SK-N-SH treated with all-trans-retinoic acid at 6 μM for 48 hours (cell line): ENCODE results near the gene BCAS4.

Experiments used
- ATAC-seq: fragments of 200-7000 bp; cut with Tn5 transposase; 3 replicates; pipeline ENCODE4 v1.9.1; 2020; ENCODE audit warnings: mild to moderate bottlenecking, moderate library complexity
- ARNTL ChIP-seq: fragments of 450-650 bp; formaldehyde crosslinking; IDR thresholded peaks from 2 replicates; pipeline ENCODE4 v1.5.0; 2020; ENCODE audit warnings: low read depth, mild to moderate bottlenecking, moderate library complexity, borderline replicate concordance
- BACH2 ChIP-seq: fragments of 250-450 bp; sonication (Bioruptor Pico); IDR thresholded peaks from 2 replicates; pipeline ENCODE4 v1.9.0; 2021; ENCODE audit warnings: mild to moderate bottlenecking, borderline replicate concordance
- CSDC2 ChIP-seq: fragments of 250-450 bp; sonication (Bioruptor Pico); IDR thresholded peaks from 2 replicates; pipeline ENCODE4 v1.5.0; 2020; ENCODE audit warnings: mild to moderate bottlenecking, moderate library complexity
- ISL1 ChIP-seq: fragments of 250-450 bp; sonication (Bioruptor Pico); IDR thresholded peaks from 2 replicates; pipeline ENCODE4 v2.1.2; 2022; ENCODE audit warnings: mild to moderate bottlenecking, moderate library complexity
- OSR1 ChIP-seq: fragments of 250-450 bp; sonication (Bioruptor Pico); IDR thresholded peaks from 2 replicates; pipeline ENCODE4 v1.8.0; 2022; ENCODE audit warnings: moderate library complexity, mild to moderate bottlenecking, inconsistent platforms
- PPARA ChIP-seq: fragments of 250-450 bp; sonication (Bioruptor Pico); IDR thresholded peaks from 2 replicates; pipeline ENCODE4 v1.5.0; 2020; ENCODE audit warnings: mild to moderate bottlenecking, borderline replicate concordance
- RARB ChIP-seq: fragments of 250-450 bp; sonication (Bioruptor Pico); IDR thresholded peaks from 2 replicates; pipeline ENCODE4 v1.8.0; 2021; ENCODE audit warnings: mild to moderate bottlenecking, moderate library complexity
- SNAI2 ChIP-seq: fragments of 250-450 bp; sonication (Bioruptor Pico); IDR thresholded peaks from 2 replicates; pipeline ENCODE4 v1.5.0; 2020; ENCODE audit warnings: mild to moderate bottlenecking, moderate library complexity
- TCF4 ChIP-seq: fragments of 250-450 bp; sonication (Bioruptor Pico); IDR thresholded peaks from 2 replicates; pipeline ENCODE4 v1.8.0; 2021; ENCODE audit warnings: mild to moderate bottlenecking, moderate library complexity, borderline replicate concordance
- TOX ChIP-seq: fragments of 250-450 bp; sonication (Bioruptor Pico); IDR thresholded peaks from 2 replicates; pipeline ENCODE4 v1.8.0; 2021; ENCODE audit warnings: mild to moderate bottlenecking, moderate library complexity, borderline replicate concordance
- ZC3H10 ChIP-seq: fragments of 250-450 bp; sonication (Bioruptor Pico); IDR thresholded peaks from 2 replicates; pipeline ENCODE4 v1.5.1; 2021; ENCODE audit warnings: mild to moderate bottlenecking, moderate library complexity
- ZFP3 ChIP-seq: fragments of 250-450 bp; sonication (Bioruptor Pico); IDR thresholded peaks from 2 replicates; pipeline ENCODE4 v1.5.0; 2020; ENCODE audit warnings: mild to moderate bottlenecking, moderate library complexity
- ZFP30 ChIP-seq: fragments of 450-650 bp; formaldehyde crosslinking; IDR thresholded peaks from 2 replicates; pipeline ENCODE4 v1.5.0; 2022; ENCODE audit warnings: mild to moderate bottlenecking, moderate library complexity
- ZNF565 ChIP-seq: fragments of 450-650 bp; formaldehyde crosslinking; conservative IDR thresholded peaks from 2 replicates; pipeline ENCODE4 v1.5.0; 2020; ENCODE audit warnings: low read depth, mild to moderate bottlenecking, moderate library complexity
- TF ChIP-seq, protein P1 (sequence below): fragments of 250-450 bp; sonication (Bioruptor Pico); IDR thresholded peaks from 2 replicates; pipeline ENCODE4 v1.8.0; 2021; ENCODE audit warnings: low read depth, mild to moderate bottlenecking, moderate library complexity, borderline replicate concordance
- TF ChIP-seq, protein P2 (sequence below): fragments of 250-450 bp; sonication (Bioruptor Pico); IDR thresholded peaks from 2 replicates; pipeline ENCODE4 v1.5.0; 2020; ENCODE audit warnings: mild to moderate bottlenecking, moderate library complexity
- TF ChIP-seq, protein P3 (sequence below): fragments of 250-450 bp; sonication (Bioruptor Pico); IDR thresholded peaks from 2 replicates; pipeline ENCODE4 v1.5.1; 2020; ENCODE audit warnings: low read depth, mild to moderate bottlenecking, moderate library complexity
- TF ChIP-seq, protein P4 (sequence below): fragments of 250-450 bp; sonication (Bioruptor Pico); IDR thresholded peaks from 2 replicates; pipeline ENCODE4 v1.8.0; 2020; ENCODE audit warnings: mild to moderate bottlenecking, moderate library complexity, borderline replicate concordance

BCAS4 gene

DNA sequence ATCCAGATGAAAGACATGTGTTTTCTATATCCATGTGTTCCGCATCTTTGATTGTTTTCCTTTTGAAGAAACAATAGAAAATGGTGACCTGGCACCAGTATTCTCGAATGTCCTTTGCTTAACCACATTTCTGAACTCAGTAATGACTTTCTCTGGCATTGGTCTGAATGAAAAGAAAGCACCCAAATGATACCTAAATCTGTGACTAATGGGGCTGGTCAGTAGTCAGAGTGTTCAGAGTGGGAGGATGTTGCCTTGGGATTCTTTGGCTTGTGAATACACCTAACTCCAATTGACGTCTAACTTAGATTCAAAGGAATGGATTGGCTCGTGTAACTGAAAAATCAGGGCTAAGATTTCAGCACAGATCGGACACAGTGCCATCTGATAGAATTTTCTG lies 36.4 kb upstream of the BCAS4 start:
- no peak for ATAC-seq
- TF ChIP-seq BACH2 (no peak), TCF4 (CRISPR knock-in tag) (no peak), ARNTL (CRISPR knock-in tag) (no peak), CSDC2 (CRISPR knock-in tag) (no peak), TOX (CRISPR knock-in tag) (no peak), ZFP30 (CRISPR knock-in tag) (no peak), RARB (CRISPR knock-in tag) (no peak), ZC3H10 (no peak), ZFP3 (CRISPR knock-in tag) (no peak), ZNF565 (CRISPR knock-in tag) (no peak)
- TF ChIP-seq, protein P1, sequence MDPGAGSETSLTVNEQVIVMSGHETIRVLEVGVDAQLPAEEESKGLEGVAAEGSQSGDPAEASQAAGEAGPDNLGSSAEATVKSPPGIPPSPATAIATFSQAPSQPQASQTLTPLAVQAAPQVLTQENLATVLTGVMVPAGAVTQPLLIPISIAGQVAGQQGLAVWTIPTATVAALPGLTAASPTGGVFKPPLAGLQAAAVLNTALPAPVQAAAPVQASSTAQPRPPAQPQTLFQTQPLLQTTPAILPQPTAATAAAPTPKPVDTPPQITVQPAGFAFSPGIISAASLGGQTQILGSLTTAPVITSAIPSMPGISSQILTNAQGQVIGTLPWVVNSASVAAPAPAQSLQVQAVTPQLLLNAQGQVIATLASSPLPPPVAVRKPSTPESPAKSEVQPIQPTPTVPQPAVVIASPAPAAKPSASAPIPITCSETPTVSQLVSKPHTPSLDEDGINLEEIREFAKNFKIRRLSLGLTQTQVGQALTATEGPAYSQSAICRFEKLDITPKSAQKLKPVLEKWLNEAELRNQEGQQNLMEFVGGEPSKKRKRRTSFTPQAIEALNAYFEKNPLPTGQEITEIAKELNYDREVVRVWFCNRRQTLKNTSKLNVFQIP (CRISPR knock-in tag): no peak
- TF ChIP-seq, protein P2, sequence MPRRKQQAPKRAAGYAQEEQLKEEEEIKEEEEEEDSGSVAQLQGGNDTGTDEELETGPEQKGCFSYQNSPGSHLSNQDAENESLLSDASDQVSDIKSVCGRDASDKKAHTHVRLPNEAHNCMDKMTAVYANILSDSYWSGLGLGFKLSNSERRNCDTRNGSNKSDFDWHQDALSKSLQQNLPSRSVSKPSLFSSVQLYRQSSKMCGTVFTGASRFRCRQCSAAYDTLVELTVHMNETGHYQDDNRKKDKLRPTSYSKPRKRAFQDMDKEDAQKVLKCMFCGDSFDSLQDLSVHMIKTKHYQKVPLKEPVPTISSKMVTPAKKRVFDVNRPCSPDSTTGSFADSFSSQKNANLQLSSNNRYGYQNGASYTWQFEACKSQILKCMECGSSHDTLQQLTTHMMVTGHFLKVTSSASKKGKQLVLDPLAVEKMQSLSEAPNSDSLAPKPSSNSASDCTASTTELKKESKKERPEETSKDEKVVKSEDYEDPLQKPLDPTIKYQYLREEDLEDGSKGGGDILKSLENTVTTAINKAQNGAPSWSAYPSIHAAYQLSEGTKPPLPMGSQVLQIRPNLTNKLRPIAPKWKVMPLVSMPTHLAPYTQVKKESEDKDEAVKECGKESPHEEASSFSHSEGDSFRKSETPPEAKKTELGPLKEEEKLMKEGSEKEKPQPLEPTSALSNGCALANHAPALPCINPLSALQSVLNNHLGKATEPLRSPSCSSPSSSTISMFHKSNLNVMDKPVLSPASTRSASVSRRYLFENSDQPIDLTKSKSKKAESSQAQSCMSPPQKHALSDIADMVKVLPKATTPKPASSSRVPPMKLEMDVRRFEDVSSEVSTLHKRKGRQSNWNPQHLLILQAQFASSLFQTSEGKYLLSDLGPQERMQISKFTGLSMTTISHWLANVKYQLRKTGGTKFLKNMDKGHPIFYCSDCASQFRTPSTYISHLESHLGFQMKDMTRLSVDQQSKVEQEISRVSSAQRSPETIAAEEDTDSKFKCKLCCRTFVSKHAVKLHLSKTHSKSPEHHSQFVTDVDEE (CRISPR knock-in tag): no peak
- TF ChIP-seq, protein P3, sequence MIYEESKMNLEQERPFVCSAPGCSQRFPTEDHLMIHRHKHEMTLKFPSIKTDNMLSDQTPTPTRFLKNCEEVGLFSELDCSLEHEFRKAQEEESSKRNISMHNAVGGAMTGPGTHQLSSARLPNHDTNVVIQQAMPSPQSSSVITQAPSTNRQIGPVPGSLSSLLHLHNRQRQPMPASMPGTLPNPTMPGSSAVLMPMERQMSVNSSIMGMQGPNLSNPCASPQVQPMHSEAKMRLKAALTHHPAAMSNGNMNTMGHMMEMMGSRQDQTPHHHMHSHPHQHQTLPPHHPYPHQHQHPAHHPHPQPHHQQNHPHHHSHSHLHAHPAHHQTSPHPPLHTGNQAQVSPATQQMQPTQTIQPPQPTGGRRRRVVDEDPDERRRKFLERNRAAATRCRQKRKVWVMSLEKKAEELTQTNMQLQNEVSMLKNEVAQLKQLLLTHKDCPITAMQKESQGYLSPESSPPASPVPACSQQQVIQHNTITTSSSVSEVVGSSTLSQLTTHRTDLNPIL: no peak

DNA sequence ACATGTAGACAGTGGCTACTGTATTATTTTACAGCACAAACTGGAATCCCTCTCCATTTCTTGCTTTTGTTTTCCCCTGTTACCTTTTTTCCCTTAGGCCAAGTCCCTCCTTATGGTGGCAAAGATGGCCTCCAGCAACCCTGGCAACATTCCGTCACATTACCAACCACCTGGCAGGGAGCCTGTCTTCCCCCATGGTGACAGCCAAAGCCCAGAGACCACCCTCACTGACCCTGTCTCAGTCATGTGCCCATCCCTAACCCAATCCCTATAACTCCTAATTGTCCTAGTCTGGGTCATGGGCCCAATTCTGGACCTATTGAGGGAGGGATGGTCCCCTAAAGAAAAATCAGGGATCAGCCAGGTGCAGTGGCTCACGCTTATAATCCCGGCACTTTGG lies 35.9 kb upstream of the BCAS4 start:
- no peak for ATAC-seq

DNA sequence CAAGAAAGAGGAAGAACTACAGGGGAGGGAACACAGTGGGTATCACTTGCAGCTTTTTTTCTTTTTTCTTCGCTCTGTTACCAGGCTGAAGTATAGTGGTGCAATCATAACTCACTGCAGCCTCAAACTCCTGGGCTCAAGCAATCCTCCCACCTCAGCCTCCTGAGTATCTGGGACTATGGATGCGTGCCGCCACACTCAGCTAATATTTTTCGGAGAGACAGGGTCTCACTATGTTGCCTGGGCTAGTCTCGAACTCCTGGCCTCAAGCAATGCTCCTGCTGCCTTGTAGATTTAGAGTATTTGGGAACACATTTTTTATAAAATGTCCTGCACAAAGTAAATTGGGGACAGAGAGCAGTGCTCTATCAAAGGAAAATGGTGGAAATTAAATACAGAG lies 35.2 kb upstream of the BCAS4 start:
- ATAC-seq: no peak
- TF ChIP-seq CSDC2 (CRISPR knock-in tag) (no peak), TCF4 (CRISPR knock-in tag) (no peak), ISL1 (no peak), ZFP3 (CRISPR knock-in tag) (no peak), ARNTL (CRISPR knock-in tag) (no peak), TOX (CRISPR knock-in tag) (no peak), SNAI2 (CRISPR knock-in tag) (no peak), OSR1 (CRISPR knock-in tag) (no peak)
- TF ChIP-seq, protein P4, sequence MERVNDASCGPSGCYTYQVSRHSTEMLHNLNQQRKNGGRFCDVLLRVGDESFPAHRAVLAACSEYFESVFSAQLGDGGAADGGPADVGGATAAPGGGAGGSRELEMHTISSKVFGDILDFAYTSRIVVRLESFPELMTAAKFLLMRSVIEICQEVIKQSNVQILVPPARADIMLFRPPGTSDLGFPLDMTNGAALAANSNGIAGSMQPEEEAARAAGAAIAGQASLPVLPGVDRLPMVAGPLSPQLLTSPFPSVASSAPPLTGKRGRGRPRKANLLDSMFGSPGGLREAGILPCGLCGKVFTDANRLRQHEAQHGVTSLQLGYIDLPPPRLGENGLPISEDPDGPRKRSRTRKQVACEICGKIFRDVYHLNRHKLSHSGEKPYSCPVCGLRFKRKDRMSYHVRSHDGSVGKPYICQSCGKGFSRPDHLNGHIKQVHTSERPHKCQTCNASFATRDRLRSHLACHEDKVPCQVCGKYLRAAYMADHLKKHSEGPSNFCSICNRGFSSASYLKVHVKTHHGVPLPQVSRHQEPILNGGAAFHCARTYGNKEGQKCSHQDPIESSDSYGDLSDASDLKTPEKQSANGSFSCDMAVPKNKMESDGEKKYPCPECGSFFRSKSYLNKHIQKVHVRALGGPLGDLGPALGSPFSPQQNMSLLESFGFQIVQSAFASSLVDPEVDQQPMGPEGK (CRISPR knock-in tag): no peak
- TF ChIP-seq, protein P3: no peak

More for the DNA sequence above, 35.9 kb upstream of the BCAS4 start:
- TF ChIP-seq PPARA (CRISPR knock-in tag) (no peak), TCF4 (CRISPR knock-in tag) (no peak), ZFP3 (CRISPR knock-in tag) (no peak), CSDC2 (CRISPR knock-in tag) (no peak), ZC3H10 (no peak), SNAI2 (CRISPR knock-in tag) (no peak), ISL1 (no peak)
- TF ChIP-seq, protein P1 (CRISPR knock-in tag): no peak
- TF ChIP-seq, protein P3: no peak
- TF ChIP-seq, protein P4 (CRISPR knock-in tag): no peak
